BE2C (cell line): Measurements from ENCODE around the gene GSAP.

Experiments
- DNase-seq: peaks from one replicate; pipeline ENCODE4 v3.0.0-alpha.2; 2020
- H3K27me3 ChIP-seq: fragments of 250-450 bp; sonication (Bioruptor Pico); 2 replicates; pipeline ENCODE4 v1.5.1; 2020; ENCODE audit warnings: mild to moderate bottlenecking
- H3K36me3 ChIP-seq: fragments of 250-450 bp; sonication (Bioruptor Pico); 2 replicates; pipeline ENCODE4 v1.5.1; 2020; ENCODE audit warnings: mild to moderate bottlenecking
- H3K4me1 ChIP-seq: fragments of 250-450 bp; sonication (Bioruptor Pico); 2 replicates; pipeline ENCODE4 v1.5.1; 2020
- H3K4me3 ChIP-seq: 2 replicates; pipeline ENCODE4 v1.5.1; 2011; ENCODE audit warnings: low read depth, low read length
- H3K9me3 ChIP-seq: fragments of 250-450 bp; sonication (Bioruptor Pico); 2 replicates; pipeline ENCODE4 v1.5.1; 2020
- TF ChIP-seq, protein P1 (sequence below): IDR thresholded peaks from 2 replicates; pipeline ENCODE4 v1.5.1; 2012; ENCODE audit warnings: mild to moderate bottlenecking, low read depth, low read length

Gene GSAP

DNA sequence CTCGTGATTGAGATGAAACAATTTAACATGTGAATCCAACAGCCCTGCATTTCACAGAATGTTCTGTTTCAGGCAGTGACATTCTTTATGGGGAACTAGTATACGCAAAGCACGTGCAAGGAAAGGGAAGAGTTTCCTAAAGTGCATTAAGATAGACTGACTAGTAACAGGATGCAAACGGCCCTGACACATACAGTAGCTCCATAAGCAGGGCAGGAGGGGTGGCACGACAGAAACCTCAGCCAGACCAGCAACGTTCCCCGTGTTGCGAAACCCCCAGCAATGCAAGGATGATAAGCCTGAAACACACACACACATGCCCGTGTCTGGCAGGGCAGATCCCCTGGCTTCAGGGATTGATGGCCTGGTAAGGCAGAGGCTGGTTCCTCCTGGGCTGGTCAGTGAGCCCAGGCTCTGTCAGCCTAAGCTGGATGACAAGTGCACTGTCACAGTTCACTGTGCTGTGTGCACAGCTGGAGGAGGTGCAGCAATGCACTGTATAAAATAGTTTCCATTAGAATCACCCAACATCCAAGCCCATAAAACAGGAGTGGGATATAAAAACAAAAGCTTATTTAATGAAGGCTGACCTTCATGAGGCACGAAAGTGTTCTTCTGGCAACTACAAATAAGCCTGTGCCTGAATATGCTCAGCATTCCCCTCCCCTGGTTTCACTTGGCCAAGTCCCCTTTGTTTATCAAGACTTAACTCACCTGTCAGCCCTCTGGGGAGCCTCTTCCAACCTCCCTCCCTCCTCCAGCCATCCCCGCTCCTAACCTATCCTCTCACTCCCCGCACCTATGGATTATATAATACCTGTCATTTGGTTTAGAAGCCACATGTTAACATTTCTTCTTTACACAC, 88.8 kb downstream of the GSAP start:
- H3K36me3 ChIP-seq, result no peaks in the 10 kb centered on the region
- TF ChIP-seq, protein P1, sequence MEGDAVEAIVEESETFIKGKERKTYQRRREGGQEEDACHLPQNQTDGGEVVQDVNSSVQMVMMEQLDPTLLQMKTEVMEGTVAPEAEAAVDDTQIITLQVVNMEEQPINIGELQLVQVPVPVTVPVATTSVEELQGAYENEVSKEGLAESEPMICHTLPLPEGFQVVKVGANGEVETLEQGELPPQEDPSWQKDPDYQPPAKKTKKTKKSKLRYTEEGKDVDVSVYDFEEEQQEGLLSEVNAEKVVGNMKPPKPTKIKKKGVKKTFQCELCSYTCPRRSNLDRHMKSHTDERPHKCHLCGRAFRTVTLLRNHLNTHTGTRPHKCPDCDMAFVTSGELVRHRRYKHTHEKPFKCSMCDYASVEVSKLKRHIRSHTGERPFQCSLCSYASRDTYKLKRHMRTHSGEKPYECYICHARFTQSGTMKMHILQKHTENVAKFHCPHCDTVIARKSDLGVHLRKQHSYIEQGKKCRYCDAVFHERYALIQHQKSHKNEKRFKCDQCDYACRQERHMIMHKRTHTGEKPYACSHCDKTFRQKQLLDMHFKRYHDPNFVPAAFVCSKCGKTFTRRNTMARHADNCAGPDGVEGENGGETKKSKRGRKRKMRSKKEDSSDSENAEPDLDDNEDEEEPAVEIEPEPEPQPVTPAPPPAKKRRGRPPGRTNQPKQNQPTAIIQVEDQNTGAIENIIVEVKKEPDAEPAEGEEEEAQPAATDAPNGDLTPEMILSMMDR, result no peak
- no peaks in the 10 kb centered on the region for H3K9me3 ChIP-seq
- no peak overlapping the region for H3K4me3 ChIP-seq
- no peaks in the 10 kb centered on the region for H3K4me1 ChIP-seq
- no peaks in the 10 kb centered on the region for H3K27me3 ChIP-seq
- peak; percentile 58 for DNase-seq

DNA sequence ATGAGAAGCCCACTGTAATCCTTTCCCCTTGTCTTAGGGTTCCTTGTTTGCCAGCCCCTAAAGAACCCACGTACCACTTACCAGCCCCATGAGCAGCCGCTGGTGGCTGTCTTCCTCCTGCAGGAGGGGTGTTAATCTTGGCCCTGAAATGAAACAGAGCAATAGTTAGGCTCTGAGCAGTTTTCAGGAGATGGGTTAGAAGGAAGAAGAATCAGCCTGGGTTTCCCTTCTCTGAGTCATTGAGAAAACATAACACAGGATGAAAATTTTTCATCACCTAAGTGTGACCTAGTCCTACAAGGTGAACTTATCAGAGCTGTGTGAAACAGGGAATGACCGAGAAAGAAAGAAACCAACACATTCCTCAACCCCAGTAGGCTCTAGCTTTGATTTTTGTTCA, 90.0 kb downstream of the GSAP start:
- no peak for DNase-seq
- Histone ChIP-seq H3K27me3 (no peaks in the 10 kb centered on the region), H3K4me3 (no peak overlapping the region), H3K36me3 (no peaks in the 10 kb centered on the region), H3K4me1 (no peaks in the 10 kb centered on the region), H3K9me3 (no peaks in the 10 kb centered on the region)
- TF ChIP-seq, protein P1, result no peak

DNA sequence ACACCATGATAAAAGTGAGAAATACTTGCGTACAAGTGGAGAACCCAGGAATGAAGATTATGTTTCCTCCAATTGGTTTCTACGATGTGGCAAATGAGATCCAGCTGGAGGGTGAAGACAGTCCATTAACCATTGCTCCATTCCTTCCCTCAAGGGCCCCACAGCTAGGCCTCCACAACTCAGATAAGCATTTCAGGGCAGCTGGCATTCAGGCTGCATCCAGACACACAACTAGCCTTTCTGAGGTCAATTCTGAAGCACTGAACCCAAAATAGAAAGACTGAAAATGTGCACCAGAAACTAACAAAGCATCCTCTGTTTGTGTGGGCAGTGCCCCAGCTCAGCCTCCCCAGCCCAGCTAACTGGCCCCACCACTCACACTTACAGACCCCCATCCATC, 94.8 kb downstream of the GSAP start:
- TF ChIP-seq, protein P1, result no peak
- Histone ChIP-seq H3K4me3 (no peak overlapping the region), H3K4me1 (no peaks in the 10 kb centered on the region), H3K36me3 (no peaks in the 10 kb centered on the region), H3K27me3 (no peaks in the 10 kb centered on the region), H3K9me3 (no peaks in the 10 kb centered on the region)
- DNase-seq, result no peak

DNA sequence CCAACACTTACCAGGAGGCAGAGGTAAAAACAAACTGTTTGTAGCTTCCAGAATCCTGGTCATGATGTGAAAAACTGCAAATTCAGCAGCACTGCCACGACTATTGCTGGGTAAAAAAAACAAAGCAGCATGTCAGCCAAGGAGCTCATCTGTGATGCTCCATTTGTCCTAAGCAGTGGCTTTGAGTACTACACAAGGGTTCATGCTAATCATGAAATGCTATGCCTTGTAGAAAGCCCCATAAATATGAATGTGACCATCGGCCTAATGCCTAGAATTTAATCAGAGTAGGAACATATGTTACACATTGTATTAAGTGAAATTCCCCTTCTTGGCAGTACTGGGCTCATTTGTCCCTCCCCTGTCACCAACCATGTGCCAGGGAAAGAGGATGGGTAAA, 95.4 kb downstream of the GSAP start:
- Histone ChIP-seq H3K27me3 (no peaks in the 10 kb centered on the region), H3K4me3 (no peak overlapping the region), H3K4me1 (no peaks in the 10 kb centered on the region), H3K36me3 (no peaks in the 10 kb centered on the region), H3K9me3 (no peaks in the 10 kb centered on the region)
- no peak for DNase-seq
- TF ChIP-seq, protein P1, result no peak

DNA sequence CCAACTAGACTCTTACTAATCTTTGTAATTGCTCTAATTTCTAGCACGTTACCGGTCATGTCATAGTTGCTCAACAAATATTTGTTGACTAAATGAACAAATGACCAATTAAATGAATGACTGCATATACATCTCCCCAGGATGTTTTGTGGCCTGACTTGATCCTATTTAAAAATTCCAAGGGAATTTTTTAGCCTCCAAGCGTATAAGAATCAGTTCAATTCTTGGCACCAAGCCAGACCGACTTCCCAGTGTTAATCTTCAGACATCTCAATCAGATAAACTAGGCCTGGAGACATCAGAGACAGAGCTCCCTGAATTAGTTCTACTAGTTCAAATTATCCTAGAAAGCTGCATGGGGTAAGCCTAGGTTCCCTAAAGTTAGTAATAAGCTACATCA, 96.0 kb downstream of the GSAP start:
- H3K4me1 ChIP-seq, result no peaks in the 10 kb centered on the region
- H3K9me3 ChIP-seq, result no peaks in the 10 kb centered on the region
- DNase-seq, result no peak
- no peaks in the 10 kb centered on the region for H3K36me3 ChIP-seq
- TF ChIP-seq, protein P1, result no peak
- no peaks in the 10 kb centered on the region for H3K27me3 ChIP-seq
- no peak overlapping the region for H3K4me3 ChIP-seq

DNA sequence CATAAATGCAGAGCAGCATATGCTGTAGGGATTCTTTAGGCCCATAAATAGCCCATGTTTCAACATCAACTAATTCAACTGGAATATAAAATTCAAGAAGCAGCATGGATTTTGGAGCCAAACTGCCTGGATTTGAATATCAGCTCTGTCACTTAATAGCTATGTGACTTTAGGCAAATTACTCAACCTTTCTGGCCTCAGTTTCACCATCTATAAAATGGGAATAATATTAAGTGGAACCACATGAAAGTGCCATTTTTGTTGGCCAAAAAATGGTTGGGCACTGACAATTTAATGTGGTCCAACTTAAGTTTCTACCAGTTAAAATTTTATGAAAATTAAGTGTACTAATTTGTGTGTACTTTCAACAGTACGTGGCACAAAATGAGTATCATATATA, 98.1 kb downstream of the GSAP start:
- Histone ChIP-seq H3K4me1 (no peaks in the 10 kb centered on the region), H3K36me3 (no peaks in the 10 kb centered on the region), H3K9me3 (no peaks in the 10 kb centered on the region), H3K4me3 (no peak overlapping the region), H3K27me3 (no peaks in the 10 kb centered on the region)
- DNase-seq, result no peak
- TF ChIP-seq, protein P1, result no peak
